ENCODE results near the gene ZNF135.

ZNF135 gene

GRCh38 chr19:58044886-58045285, 14.2 kb upstream of the ZNF135 start:
- intact Hi-C loops (cut with DNase I) = no loop called here
- DNase-seq = no peak

- no peak for DNase-seq
- intact Hi-C loops (cut with DNase I) = no loop called here
Measured at GRCh38 chr19:58045411-58046050, 13.6 kb upstream of the ZNF135 start.

DNA sequence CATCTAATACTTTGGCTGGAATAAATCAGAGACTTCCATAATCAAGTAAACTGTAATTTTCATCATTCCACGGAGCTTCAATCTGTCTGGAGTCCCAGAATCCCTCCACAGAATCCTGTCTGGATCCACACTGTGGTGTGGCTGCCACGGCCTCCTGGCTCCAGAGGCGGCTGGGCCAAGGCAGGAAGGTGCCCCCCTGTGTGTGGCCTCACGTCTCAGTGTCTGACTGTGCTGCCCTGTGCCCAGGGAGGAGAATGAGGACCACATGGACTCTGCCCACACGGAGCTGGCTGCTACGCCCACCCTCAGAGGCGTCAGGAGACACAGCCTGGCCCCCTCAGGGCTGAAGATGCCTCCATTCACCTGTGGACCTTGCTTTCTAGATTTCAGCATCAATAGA, 12.2 kb upstream of the ZNF135 start:
- intact Hi-C loops (cut with DNase I) = no loop called here
- no peak for DNase-seq

DNA sequence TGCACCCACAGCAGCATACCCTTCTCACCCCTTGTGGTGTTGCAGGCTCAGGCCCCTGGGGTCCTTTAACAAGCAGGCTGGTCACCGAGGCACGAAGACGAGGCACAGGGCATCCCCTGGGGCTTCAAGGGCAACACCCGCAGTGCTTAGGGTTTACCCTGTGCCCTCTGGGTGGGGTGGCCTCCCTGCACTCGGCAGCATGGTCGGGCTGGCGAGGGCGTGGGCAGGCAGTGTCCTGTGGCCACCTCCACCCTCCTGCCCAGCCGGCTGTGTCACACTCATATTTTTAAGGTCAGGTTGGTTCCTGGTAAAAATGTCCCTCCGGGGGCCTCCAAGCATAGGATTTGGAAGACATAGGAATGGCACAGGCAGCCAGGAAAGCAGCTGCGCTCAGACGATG, 11.4 kb upstream of the ZNF135 start:
- DNase-seq = no peak
- intact Hi-C loops (cut with DNase I) = no loop called here

GRCh38 chr19:58052256-58052655, 6.8 kb upstream of the ZNF135 start:
- intact Hi-C loops (cut with DNase I) = no loop called here
- DNase-seq = no peak

DNA sequence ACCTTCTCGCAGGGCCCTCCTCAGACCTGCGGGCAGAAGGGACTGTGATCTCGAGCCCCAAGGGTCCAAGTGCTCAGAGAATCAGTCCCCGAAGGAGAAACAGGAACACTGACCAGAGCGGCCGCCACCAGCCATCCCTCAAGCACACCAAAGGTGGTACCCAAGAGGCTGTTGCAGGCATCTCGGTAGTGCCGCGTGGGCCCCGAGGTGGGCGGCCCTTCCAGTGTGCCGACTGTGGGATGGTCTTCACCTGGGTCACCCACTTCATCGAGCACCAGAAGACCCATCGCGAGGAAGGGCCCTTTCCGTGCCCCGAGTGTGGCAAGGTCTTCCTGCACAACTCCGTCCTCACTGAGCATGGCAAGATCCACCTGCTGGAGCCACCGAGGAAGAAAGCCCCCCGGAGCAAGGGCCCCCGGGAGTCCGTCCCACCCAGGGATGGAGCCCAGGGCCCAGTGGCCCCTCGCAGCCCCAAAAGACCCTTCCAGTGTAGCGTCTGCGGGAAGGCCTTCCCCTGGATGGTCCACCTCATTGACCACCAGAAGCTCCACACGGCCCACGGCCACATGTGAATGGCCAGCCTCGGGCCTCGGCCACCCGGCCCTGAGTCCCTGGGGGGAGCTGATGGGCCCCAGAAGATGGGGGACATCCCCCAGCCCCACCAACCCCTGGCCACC, 5.5 kb upstream of the ZNF135 start:
- intact Hi-C loops (cut with DNase I) = no loop called here
- DNase-seq = no peak

DNA sequence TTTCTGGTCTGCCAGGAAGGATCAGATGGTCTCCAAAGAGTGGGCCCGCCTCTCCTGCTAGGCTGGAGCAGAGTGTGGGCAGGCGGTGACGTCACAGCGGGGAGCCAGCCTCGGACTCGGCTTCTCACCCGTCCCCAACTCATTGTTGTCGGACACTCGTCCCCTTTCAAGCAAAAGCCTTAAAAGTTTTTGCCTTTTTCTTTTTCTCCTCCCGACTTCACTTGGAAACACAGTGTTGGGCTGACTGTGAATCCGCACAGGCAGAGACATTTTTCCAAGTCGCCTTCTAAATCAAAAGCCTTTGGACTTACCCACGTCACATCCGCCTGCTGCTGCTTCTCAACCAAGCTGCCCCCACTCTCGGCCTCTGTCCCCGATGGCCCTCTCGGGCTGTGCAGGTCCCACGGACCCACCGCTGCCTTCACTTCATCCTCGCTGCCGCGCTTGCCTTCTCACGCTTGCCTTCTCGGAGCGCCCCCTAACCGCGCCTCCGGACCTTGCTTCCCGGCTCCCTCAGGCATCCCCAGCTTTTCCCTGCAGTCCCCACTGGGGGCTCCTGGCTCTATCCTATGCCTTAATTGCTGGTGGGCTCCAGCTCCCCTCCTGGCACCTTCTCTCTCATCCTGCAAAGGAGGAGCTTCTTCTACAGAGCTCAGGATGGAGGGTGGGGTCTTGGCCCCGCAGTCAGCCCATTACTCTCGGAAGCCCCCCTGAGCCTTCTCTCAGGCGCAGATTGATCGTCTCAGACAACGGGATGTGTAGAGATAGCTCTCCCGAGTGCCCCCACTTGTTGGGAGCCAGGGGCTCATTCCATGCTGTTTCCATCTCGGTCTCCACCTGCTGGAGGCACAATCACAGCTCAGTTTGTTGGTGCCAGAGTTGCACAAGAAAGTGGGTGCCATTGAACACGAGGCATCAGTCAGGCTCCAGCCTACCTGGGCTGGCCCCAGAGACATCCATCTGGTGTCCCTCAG, 3.9 kb upstream of the ZNF135 start:
- intact Hi-C loops (cut with DNase I) = loop anchor here (5.0 kb wide), 1 partner anchor 53 kb away; the partner anchor contains the start of gene ZNF606
- peak; percentile 58 to 87 (median 77) for DNase-seq

- no peak for DNase-seq
- intact Hi-C loops (cut with DNase I) = loop anchor here (5.0 kb wide), 1 partner anchor 54 kb away; the partner anchor contains the start of gene ZNF606
Measured at GRCh38 chr19:58056261-58056660, 2.8 kb upstream of the ZNF135 start.

GRCh38 chr19:58056861-58057260, 2.2 kb upstream of the ZNF135 start:
- intact Hi-C loops (cut with DNase I) = loop anchor here (5.0 kb wide), 1 partner anchor 55 kb away; the partner anchor contains the start of gene ZNF606
- no peak for DNase-seq

GRCh38 chr19:58058467-58058866, 615 bp upstream of the ZNF135 start:
- DNase-seq = peak in 6 of 42 donors; percentile 21 to 56 (median 31)
- intact Hi-C loops (cut with DNase I) = loop anchor here (5.0 kb wide), 1 partner anchor 56 kb away; the partner anchor contains the start of gene ZNF606

DNA sequence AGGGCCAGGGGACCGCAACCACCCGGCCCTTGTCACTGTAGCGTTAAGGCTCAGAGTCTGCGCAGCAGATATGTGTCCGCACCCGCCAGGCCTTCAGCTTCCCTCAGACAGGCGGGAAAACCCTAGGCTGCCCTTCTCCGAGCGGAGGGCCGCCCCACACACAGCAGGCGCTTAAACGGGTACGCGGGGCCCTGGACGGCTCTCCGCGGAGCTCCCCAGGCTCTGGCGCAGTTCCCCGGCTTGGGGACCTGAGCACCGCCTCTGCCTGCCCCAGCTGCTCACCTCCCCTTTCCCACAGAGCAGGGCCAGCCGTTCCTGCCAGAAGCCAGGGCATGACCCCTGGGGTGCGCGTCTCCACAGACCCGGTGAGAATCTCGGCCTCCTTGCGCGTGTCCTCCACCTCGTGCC, 593 bp downstream of the ZNF135 start:
- intact Hi-C loops (cut with DNase I) = loop anchor here (5.0 kb wide), 1 partner anchor 57 kb away; the partner anchor contains the start of gene ZNF606
- DNase-seq = peak in 6 of 42 donors; percentile 8 to 23 (median 16)

DNA sequence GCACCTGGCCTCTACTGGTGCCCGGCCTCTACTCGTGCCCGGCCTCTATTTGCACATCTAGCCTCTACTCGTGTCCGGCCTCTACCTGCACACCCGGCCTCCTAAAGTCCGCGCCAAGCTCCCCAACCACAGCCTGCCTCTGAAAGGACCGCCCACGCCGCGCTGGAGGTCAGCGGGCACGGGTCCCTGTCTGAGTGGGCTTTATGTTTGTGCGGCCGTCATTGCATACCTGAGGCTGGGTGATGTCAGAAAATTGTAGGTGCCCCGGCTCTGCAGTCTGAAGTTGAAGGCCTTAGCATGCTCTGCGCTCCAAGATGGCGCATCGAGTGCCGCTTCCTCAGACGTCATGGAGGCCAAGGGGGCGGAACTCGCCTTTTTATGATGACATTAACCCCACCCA, 1.1 kb downstream of the ZNF135 start:
- intact Hi-C loops (cut with DNase I) = no loop called here
- peak in 1 of 42 donors; percentile 45 for DNase-seq

- DNase-seq = no peak
- intact Hi-C loops (cut with DNase I) = no loop called here
Measured at GRCh38 chr19:58063712-58064111, 4.6 kb downstream of the ZNF135 start.

- DNase-seq = no peak
- intact Hi-C loops (cut with DNase I) = no loop called here
Measured at GRCh38 chr19:58067240-58067912, 8.3 kb downstream of the ZNF135 start.

DNA sequence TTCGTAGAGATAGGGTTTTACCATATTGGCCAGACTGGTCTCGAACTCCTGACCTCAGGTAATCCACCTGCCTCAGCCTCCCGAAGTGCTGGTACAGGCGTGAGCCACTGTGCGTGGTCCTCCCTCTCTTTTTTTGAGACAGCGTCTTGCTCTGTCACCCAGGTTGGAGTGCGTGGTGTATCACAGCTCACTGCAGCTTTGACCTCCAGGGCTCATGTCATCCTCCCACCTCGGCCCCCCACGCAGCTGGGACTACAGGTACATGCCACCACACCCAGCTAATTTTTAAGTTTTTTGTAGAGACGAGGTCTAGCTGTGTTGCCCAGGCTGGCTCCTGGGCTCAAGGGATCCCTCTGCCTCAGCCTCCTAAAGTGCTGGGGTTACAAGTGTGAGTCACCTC, 20.7 kb downstream of the ZNF135 start:
- peak in 14 of 42 donors; percentile 19 to 86 (median 38) for DNase-seq
- intact Hi-C loops (cut with DNase I) = no loop called here

DNA sequence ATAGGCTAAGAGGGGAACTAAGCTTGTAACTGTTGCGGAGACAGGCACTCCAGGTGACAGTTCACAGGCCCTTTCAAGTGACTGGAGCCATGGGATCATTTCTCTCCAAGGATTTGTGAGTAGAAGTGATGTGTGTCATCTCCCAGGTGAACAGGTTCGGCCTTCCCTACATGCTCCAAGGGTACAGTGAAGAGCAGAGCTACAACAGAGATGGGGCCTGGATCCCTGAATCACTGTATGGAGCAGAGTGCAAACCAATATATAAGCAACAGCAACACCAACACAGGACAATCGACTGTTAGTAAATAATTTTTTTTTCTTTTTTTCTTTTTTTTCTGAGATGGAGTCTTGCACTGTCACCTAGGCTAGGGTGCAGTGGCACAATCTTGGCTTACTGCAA, 23.9 kb downstream of the ZNF135 start:
- intact Hi-C loops (cut with DNase I) = no loop called here
- no peak for DNase-seq

DNA sequence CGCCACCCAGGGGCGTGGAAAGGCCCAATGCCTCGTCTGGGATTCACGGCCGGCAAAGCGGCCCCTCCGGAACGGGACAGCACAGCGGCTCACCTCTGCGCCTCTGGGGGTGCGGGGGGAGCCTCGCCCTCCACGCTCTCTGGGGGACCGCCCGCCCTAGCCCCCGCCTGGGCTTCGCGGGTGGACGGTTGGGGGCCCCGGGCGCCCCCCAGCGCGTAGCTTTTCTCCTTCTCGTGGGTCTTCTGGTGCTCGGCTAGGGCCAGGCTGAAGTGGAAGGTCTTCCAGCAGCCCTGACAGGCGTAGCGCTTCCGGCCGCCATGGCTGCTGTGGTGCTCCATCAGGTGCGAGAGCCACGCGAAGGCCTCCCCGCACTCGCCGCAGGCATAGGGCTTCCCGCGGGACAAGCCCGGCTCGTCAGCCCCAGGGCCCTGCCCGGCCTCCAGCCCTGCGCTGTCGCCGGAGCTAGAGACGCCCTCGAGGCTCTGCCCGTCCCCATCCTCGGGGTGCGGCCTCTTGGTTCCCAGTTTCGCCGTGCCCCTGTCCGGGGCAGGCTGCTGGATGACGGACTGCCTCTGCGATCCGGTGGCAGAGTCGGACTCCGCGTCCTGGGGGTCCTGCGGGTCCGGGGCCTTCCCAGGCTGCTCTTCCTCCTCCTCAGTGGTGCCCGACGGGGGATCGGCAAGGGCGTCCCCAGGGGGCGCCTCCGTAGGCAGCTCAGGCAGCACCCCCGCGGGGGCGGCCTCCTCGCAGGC, 25.7 kb downstream of the ZNF135 start:
- intact Hi-C loops (cut with DNase I) = no loop called here
- no peak for DNase-seq

DNA sequence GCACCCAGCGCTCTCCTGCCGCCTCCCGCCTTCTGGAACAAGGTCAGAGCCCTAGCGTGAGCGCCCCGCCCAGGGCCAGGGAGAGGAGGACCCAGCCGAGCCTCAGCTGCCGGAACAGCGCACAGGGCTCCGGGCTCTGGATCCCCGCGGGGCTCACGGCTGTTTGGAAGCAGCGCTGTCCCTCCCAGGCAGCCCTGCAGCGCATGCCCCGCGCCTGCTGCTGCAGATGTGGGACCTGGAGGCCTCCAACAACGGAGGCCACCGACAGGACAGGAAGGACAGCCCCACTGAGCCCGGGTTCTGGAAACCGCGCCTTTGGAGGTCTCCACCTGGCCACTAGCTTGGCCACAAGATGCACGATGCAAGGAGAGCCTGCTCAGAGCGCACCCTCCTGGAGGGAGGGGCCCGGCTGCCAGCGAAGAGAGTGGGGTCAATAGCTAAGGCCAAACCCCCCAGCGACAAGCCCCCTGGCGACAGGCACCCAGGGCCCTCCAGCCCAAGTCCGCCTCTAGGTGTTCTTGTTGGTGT, 26.3 kb downstream of the ZNF135 start:
- DNase-seq = peak in 1 of 42 donors; percentile 28
- intact Hi-C loops (cut with DNase I) = no loop called here

All from head of caudate nucleus (tissue), 42 donors.